HG03460 (cell line): ENCODE results near the gene CXCR3.
"Not testable (repeated sequence)": the region's sequence is repeated elsewhere in the genome, so short reads cannot be mapped to it uniquely, and the experiment has no call there.

ENCODE experiments used
- ATAC-seq: cut with Tn5 transposase; IDR thresholded peaks from one replicate; pipeline ENCODE4 v1.9.1; 2021; ENCODE audit not compliant: unreplicated experiment

CXCR3 gene

DNA sequence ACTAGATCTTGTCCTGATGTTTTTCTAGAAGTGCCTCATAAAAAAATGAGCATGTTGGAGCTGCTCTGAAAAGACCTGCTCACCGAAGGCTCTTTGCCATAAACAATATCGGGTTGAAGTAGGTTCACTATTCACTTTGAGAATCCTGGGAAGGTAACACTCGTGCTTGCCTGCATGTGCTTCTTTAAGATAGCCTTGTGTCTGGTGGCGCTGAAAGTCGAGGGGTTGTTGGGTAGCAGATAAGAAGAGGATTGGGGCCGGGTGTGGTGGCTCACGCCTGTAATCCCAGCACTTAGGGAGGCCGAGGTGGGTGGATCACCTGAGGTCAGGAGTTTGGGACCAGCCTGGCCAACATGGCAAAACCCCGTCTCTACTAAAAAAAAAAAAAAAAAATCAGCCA, 6.6 kb downstream of the CXCR3 start:
- not testable (repeated sequence) for ATAC-seq

- no peak for ATAC-seq
These were observed 9.1 kb downstream of the CXCR3 start for GRCh38 chrX:71609095-71609750.

DNA sequence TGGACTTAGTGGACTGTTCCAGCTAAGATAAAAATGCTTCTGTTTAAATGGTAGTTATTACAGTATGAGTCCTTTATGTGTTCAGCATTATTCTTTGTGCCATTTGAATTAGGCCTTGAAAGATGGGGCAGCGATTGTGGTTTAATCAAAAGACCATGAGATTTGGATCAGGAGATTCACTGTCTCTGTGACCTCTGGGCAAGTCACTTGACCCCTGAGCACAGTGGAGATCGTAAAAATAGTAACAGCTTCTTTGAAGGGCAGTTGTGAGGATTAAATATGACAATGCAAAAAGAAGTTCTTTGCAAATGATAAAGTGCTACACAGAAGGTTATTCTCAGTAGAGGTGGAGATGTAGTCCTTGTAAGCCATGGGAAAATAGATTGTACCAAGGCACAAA, 10.8 kb downstream of the CXCR3 start:
- no peak for ATAC-seq

DNA sequence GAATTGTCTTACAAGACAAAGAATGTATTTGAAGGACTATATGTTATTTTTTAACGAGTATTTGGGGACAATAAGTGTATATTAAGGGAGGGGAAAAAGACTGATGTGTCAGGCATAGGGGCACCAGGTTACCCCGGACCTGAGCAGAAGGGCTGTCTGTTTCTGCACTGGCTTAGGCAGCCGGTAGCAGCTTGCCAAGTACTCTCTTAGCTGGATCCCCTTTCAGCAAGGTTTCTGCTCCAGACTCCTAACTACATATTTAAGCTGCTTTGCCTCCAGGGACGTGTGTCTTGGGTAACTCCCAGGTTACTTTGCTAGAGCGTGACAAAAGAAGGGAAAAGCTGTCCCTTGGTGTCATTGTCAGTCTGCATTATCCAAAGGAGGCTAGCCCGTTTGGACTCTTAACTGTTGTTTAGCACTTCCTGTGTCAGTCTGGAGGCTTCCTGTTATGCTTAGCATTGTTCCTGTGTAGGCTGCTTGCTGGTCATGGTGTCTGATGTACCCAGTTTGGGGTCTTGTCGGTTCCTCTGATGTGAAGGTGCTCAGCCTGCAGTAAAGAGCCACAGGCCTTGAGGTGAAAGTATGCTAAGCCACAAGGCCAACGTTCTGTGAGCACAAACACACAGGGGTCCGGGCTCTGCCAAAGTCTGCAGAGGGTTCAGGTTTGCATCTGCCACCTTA, 11.6 kb downstream of the CXCR3 start:
- ATAC-seq = no peak

GRCh38 chrX:71604796-71605568, 13.3 kb downstream of the CXCR3 start:
- ATAC-seq = no peak

DNA sequence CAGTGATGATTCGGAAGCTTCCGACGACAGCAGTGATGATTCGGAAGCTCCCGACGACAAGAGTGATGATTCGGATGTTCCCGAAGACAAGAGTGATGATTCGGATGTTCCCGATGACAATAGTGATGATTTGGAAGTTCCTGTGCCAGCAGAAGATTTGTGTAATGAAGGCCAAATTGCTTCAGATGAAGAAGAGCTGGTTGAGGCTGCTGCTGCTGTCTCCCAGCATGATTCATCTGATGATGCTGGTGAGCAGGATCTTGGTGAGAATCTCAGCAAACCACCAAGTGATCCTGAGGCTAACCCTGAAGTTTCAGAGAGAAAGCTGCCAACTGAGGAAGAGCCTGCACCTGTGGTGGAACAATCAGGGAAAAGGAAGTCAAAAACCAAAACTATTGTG, 14.2 kb downstream of the CXCR3 start:
- ATAC-seq = no peak

DNA sequence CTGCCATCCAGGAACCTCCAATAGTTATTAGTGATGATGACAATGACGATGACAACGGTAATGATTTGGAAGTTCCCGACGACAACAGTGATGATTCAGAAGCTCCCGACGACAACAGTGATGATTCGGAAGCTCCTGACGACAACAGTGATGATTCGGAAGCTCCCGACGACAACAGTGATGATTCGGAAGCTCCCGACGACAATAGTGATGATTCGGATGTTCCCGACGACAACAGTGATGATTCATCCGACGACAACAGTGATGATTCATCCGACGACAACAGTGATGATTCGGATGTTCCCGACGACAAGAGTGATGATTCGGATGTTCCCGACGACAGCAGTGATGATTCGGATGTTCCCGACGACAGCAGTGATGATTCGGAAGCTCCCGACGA, 14.7 kb downstream of the CXCR3 start:
- ATAC-seq = no peak

- no peak for ATAC-seq
These were observed 18.3 kb downstream of the CXCR3 start for GRCh38 chrX:71599965-71600364.

DNA sequence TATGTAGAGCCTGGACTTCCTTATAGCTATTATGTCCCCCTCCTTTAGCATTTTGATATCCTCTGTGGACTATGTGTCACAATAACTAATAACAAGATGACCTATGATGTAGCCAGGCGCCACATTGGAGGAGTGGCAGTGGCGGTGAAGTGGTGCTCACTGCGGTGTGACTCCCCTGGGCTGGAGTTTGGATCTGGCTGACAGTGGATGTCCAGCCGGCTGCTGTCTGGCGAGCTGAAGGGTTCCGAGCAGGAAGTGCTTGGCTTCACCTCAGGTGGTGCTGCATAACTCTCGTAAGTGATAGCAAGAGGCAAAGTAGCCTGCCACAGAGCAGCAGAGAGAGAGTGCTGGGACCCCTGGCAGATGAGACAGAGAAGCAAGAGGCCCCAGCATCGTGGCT, 25.1 kb downstream of the CXCR3 start:
- ATAC-seq = not testable (repeated sequence)

DNA sequence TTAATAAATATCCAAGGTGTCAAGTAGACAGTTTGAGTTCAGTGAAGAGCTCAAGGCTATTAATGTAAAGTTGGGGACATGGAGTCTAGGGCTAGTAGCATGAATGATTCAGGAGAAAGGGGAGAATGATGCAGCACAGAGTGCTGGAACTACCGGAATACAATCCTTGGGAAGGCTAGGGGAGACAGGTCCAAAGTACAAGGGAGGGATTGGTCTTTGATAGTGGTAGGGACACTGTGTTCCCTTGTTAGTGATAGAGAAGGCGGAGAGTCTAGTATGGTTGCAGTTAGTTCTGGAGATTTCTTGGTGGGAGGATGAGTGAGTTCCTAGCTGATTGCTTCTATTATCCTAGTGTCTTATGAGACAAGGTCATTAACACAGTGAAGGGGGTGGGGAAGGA, 31.4 kb downstream of the CXCR3 start:
- ATAC-seq = no peak

DNA sequence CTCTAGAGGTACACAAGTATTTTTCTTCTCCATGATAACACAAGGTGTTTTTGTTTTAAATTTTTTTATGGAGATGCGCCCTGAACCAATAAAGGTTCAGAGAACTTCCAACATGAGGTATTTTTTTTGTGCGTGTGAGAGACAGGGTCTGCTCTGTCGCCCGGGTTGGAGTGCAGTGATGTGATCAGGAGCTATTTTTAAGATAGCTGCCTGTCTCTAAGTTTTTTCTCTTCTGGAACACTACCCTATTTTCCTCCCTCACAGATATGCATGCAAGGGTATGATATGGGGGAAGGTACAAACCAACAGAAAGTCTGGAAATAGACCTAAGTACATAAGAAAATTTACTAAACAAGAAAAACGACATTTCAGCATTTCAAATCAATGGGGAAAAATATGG, 37.1 kb downstream of the CXCR3 start:
- ATAC-seq = no peak

DNA sequence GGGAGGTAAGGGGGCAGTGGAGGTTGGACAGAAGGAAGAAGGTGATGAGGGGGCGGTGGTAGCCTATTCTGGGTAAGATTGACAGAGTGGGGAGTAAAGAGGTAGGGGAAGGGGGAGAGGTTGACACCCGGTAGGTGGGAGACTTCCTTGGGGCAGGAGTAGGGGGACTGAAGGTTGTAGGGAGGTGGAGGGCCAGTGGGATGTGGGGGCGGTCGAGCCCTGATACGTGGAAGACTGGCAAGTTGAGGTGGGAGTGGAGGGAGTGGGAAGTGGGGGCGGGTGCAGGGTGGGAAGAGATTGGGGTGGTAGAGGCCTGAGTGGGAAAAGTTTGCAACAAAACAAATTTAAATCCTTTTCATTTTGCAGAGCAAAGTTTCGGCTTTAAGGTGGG, 38.3 kb downstream of the CXCR3 start:
- ATAC-seq = no peak

- no peak for ATAC-seq
These were observed 38.9 kb downstream of the CXCR3 start for GRCh38 chrX:71579136-71579989.

DNA sequence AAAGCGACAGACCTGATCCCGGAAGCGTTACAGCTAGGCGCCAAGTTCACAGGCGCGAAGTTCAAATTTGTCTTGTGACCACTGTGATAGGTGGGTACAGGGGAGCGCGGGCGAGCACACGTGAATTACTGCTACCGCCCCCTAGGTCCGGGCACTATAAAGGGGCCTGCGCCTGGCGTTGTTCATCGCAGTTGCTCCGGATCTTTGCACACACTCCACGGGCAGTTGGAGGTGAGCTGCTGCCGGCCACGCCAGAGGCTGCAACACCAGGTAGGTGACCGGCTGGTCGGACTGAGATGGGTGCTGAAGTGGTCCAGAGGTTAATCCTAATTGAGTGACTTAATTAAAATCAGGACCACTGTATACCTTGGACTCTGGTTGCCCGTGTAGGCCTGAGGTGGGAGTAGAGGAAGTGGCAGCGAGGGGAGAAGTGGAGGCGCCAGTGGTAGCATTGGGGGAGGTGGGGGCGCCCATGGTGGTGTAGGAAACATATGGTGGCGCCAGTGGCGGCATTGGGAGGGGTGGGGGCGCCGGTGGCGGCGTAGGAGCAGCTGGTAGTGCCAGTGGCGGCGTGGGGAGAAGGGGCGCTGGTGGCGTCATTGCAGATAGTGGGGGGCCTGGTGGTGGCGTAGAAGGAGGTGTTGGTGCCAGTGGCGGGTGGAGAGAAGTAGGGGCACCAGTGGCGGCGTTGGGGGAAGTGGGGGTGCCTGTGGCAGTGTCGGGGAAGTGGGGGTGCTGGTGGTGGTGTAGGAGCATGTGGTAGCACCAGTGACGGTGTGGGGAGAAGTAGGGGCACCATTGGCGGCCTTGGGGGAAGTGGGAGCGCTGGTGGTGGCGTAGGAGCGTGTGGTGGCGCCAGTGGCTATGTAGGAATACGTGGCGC, 39.8 kb downstream of the CXCR3 start, which contains the start of gene GCNA:
TSS of gene GCNA (plus strand) at position 185 of the 883 bp plus-strand sequence. CDS start 2,385 bp downstream, outside the sequence.
- no peak for ATAC-seq

DNA sequence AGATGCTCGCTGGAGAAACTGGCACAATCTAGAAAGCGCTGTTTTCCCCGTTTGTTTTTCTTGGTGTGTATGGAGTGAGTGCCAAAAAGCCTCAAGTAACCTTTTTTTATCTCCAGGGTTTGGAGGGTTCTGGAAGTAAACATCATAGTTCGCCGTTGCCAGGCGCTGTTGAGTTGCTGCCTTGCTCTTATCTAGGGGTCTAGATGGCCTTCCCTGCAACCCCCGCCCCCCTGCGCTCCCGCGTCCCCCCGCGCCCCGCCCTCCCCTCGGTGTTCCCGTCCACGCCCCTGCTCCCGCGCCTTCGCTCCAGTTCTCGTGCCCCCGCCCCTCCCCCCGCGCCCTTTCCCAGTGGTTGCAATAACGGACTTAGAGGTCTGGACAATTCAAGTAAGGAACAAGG, 40.6 kb downstream of the CXCR3 start:
- ATAC-seq = no peak

DNA sequence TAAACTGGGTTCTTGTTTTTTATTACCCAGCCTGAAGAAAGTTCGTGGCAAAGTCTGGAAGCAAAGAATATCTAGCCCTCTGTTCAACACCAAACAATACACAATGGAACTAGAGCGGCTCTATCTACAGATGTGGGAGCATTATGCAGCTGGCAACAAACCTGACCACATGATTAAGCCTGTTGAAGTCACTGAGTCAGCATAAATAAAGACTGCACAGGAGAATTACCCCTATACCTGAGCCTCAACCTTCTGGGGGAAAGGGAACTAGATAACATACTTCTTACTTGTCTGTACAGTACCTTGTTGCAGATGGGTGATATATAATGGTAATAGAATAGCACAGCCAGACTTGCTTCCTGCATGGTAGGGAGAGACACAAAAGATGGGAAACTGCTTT, 44.7 kb downstream of the CXCR3 start:
- no peak for ATAC-seq

DNA sequence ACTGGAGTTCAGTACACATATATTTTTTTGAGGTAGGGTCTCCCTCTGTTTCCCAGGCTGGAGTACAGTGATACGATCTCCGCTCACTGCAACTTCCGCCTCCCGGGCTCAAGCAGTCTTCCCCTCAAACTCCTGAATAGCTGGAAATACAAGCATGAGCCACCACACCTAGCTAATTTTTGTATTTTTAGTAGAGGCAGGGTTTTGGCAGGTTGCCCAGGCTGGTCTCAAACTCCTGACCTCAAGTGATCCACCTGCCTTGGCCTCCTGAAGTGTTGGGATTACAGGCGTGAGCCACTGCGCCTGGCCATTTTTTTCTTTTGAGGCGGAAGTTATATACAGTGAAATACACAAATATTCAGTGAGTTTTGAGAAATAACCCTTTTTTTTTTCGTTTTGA, 46.9 kb downstream of the CXCR3 start:
- not testable (repeated sequence) for ATAC-seq
